Epithelial cell of prostate (primary cell): ENCODE data around the gene CFAP58.
A peak's percentile ranks its signal among the peaks of the same experiment; 100 is the strongest.

Source experiments
- DNase-seq: peaks from one replicate; pipeline ENCODE4 v3.0.0-alpha.2; 2011; ENCODE audit warnings: low read depth, low spot score
- H3K27ac ChIP-seq: fragments of 450-650 bp; 2 replicates; pipeline ENCODE4 v1.5.1; 2017; ENCODE audit warnings: mild to moderate bottlenecking

CFAP58 gene

GRCh38 chr10:104351919-104352318 lies 1.7 kb upstream of the CFAP58 start:
- DNase-seq: no peak
- H3K27ac ChIP-seq: peak overlapping the region; percentile 90

GRCh38 chr10:104359811-104360210 lies 6.2 kb downstream of the CFAP58 start:
- DNase-seq: no peak
- no peak overlapping the region for H3K27ac ChIP-seq

- no peak overlapping the region for H3K27ac ChIP-seq
- no peak for DNase-seq
Measured at GRCh38 chr10:104367904-104368303, 14.3 kb downstream of the CFAP58 start.

- DNase-seq: no peak
- no peak overlapping the region for H3K27ac ChIP-seq
Measured at GRCh38 chr10:104368381-104368780, 14.7 kb downstream of the CFAP58 start.

GRCh38 chr10:104371753-104372152 lies 18.1 kb downstream of the CFAP58 start:
- H3K27ac ChIP-seq: no peak overlapping the region
- DNase-seq: no peak

- no peak for DNase-seq
- no peak overlapping the region for H3K27ac ChIP-seq
Measured at GRCh38 chr10:104374591-104374990, 21.0 kb downstream of the CFAP58 start.

- no peak overlapping the region for H3K27ac ChIP-seq
- DNase-seq: no peak
Measured at GRCh38 chr10:104376784-104377300, 23.2 kb downstream of the CFAP58 start.

GRCh38 chr10:104380336-104380735 lies 26.7 kb downstream of the CFAP58 start:
- no peak for DNase-seq
- no peak overlapping the region for H3K27ac ChIP-seq

GRCh38 chr10:104387130-104387888 lies 33.7 kb downstream of the CFAP58 start:
- H3K27ac ChIP-seq: no peak overlapping the region
- DNase-seq: no peak

GRCh38 chr10:104388830-104389229 lies 35.2 kb downstream of the CFAP58 start:
- no peak for DNase-seq
- H3K27ac ChIP-seq: no peak overlapping the region

- peak; percentile 72 for DNase-seq
- peak overlapping the region; percentile 7 for H3K27ac ChIP-seq
Measured at GRCh38 chr10:104391150-104391968, 37.7 kb downstream of the CFAP58 start.

- no peak for DNase-seq
Measured at GRCh38 chr10:104391969-104392296, 38.3 kb downstream of the CFAP58 start.

GRCh38 chr10:104393387-104393786 lies 39.8 kb downstream of the CFAP58 start:
- no peak for DNase-seq
- no peak overlapping the region for H3K27ac ChIP-seq

More at GRCh38 chr10:104391969-104392296, 38.3 kb downstream of the CFAP58 start:
- no peak overlapping the region for H3K27ac ChIP-seq

GRCh38 chr10:104396581-104396980 lies 42.9 kb downstream of the CFAP58 start:
- DNase-seq: no peak
- H3K27ac ChIP-seq: no peak overlapping the region

GRCh38 chr10:104403636-104404035 lies 50.0 kb downstream of the CFAP58 start:
- DNase-seq: no peak

GRCh38 chr10:104406715-104407650 lies 53.4 kb downstream of the CFAP58 start:
- no peak overlapping the region for H3K27ac ChIP-seq

More at GRCh38 chr10:104403636-104404035, 50.0 kb downstream of the CFAP58 start:
- H3K27ac ChIP-seq: no peak overlapping the region

GRCh38 chr10:104413528-104413927 lies 59.9 kb downstream of the CFAP58 start:
- no peak for DNase-seq
- no peak overlapping the region for H3K27ac ChIP-seq

More at GRCh38 chr10:104406715-104407650, 53.4 kb downstream of the CFAP58 start:
- DNase-seq: peak; percentile 14

GRCh38 chr10:104415526-104416165 lies 62.0 kb downstream of the CFAP58 start:
- DNase-seq: peak; percentile 29
- peak overlapping the region; percentile 16 for H3K27ac ChIP-seq

GRCh38 chr10:104416851-104417250 lies 63.2 kb downstream of the CFAP58 start:
- no peak for DNase-seq
- H3K27ac ChIP-seq: no peak overlapping the region
